IPS-18a (cell line): Measurements from ENCODE around the gene TCF7L2.

ENCODE experiments used
- H3K27ac ChIP-seq: one replicate; pipeline ENCODE4 v1.5.1; 2013; ENCODE audit warnings: low read length
- H3K27me3 ChIP-seq: one replicate; pipeline ENCODE4 v1.6.1; 2013; ENCODE audit warnings: mild to moderate bottlenecking, low read length; ENCODE audit not compliant: control insufficient read depth, insufficient read depth
- H3K36me3 ChIP-seq: one replicate; pipeline ENCODE4 v1.6.1; 2013; ENCODE audit warnings: low read depth, low read length; ENCODE audit not compliant: control insufficient read depth
- H3K4me1 ChIP-seq: one replicate; pipeline ENCODE4 v1.6.1; 2013; ENCODE audit warnings: low read depth, low read length; ENCODE audit not compliant: control insufficient read depth
- H3K4me3 ChIP-seq: one replicate; pipeline ENCODE4 v1.5.1; 2013; ENCODE audit warnings: low read length
- H3K9ac ChIP-seq: one replicate; pipeline ENCODE4 v1.6.1; 2013; ENCODE audit warnings: mild to moderate bottlenecking, low read length, moderate library complexity
- H3K9me3 ChIP-seq: one replicate; pipeline ENCODE4 v1.6.1; 2013; ENCODE audit warnings: low read depth, low read length; ENCODE audit not compliant: control insufficient read depth

TCF7L2 gene

DNA sequence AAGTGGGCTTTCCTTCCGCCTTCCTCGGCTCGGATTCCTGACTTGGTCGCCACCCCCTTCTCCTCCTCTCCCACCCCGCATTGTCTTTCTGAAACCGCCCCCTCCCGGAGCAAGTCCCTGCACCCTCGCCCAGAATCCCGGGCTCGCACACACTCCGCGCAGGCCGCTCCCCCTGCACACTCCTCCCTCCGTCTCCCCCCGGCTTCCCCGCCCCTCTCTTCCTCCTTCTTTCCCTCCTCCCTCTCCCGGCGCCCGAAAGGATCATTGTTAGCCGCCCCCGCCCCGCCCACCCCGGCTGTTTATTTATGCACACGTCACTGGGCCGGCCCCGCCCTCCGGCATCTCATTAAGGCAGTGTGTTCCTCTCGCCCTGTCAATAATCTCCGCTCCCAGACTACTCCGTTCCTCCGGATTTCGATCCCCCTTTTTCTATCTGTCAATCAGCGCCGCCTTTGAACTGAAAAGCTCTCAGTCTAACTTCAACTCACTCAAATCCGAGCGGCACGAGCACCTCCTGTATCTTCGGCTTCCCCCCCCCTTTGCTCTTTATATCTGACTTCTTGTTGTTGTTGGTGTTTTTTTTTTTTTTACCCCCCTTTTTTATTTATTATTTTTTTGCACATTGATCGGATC lies at the start of gene TCF7L2:
TSS of gene TCF7L2 (plus strand) at position 373 of the 633 bp plus-strand sequence. CDS start 510 bp downstream, outside the sequence.
- H3K9ac ChIP-seq, result peak within 1 kb of the TSS; percentile 73
- H3K36me3 ChIP-seq, result peaks cover 7% of the 10 kb centered on the region
- peak within 1 kb of the TSS; percentile 67 for H3K27ac ChIP-seq
- H3K9me3 ChIP-seq, result no peaks in the 10 kb centered on the region
- H3K27me3 ChIP-seq, result no peaks in the 10 kb centered on the region
- peak within 1 kb of the TSS; percentile 98 for H3K4me3 ChIP-seq
- H3K4me1 ChIP-seq, result peaks cover 45% of the 10 kb centered on the region

DNA sequence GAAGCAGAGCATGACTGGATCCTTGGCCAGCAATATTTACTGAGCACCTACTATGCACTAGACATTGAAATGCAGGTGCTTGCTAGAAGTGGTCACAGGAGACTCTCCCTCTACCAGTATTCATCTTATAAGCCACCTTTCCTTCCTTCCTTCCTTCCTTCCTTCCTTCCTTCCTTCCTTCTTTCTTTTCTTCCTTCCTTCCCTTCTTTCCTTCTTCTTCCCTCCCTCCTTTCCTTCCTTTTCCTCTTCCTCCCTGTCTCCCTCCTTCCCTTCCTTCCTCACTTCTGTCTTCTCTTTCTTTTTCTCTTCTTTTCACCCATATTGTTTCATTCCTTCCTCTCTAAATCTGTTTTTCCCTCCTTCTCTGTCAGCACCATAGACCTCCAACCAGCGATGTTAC lies 47.3 kb upstream of the TCF7L2 start:
- Histone ChIP-seq H3K36me3 (no peaks in the 10 kb centered on the region), H3K9me3 (no peaks in the 10 kb centered on the region), H3K4me3 (no peak overlapping the region), H3K27ac (no peak overlapping the region), H3K27me3 (no peaks in the 10 kb centered on the region), H3K4me1 (peaks cover 20% of the 10 kb centered on the region), H3K9ac (no peak overlapping the region)

DNA sequence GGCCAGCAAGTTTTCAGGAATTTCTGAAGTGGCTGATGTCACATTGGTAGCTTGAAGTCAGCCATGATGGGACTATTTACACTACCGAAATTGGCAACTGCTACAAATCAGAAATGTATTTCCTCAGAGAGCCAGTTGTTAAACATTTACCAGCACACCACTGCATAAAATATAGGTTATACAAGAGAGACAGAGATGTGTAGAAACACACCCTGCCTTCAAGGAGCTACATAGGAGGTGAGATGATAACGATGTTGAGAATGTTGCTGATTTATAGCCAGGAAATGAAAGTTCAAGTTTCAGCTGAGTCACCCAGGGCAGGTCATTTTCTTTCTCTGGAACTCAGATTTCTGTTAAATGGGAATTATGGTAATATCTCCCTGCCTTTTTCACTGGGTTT lies 46.0 kb upstream of the TCF7L2 start:
- no peak overlapping the region for H3K27ac ChIP-seq
- H3K36me3 ChIP-seq, result no peaks in the 10 kb centered on the region
- H3K4me1 ChIP-seq, result peaks cover 16% of the 10 kb centered on the region
- no peak overlapping the region for H3K4me3 ChIP-seq
- H3K9ac ChIP-seq, result no peak overlapping the region
- H3K9me3 ChIP-seq, result no peaks in the 10 kb centered on the region
- no peaks in the 10 kb centered on the region for H3K27me3 ChIP-seq

DNA sequence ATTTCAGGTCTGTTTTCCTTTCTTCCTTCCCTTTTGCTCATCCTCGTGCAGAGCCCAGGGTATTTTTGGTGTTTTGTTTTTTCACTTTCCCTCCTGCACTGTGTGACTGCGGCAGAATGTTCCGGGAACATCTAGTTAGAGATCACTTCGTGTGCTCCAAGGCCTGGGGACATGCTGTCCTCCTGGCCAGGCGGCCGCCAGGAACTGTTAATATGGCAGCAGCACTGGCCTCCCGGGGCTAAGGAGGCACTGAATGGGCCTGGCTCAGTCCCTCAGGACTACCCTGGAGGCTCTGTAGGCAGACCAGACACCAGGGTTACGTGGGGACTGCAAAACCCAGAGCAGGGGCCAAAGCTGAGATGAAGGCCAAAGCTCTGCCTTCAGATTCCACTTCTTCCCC lies 43.1 kb upstream of the TCF7L2 start:
- Histone ChIP-seq H3K9ac (no peak overlapping the region), H3K27me3 (no peaks in the 10 kb centered on the region), H3K4me3 (no peak overlapping the region), H3K4me1 (peaks cover 4% of the 10 kb centered on the region), H3K9me3 (no peaks in the 10 kb centered on the region), H3K27ac (no peak overlapping the region), H3K36me3 (no peaks in the 10 kb centered on the region)

DNA sequence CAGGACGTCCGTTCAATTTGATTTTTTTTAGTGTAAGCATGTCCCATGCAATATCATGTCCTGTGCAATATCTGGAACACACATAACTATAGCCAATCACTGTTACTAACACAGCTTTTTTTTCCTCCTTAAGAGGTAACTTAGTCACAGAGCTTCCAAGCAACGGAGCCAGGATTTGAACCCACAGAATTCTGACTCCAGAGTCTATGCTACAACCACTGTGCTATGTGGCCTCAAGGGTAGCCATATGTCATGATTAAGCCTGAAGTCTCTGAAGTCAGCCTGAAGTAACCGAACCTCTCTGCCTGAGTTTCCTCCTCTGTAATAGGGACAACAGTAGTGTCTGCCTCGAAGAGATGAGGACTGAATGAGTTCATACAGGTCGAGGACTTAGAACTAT lies 42.2 kb upstream of the TCF7L2 start:
- Histone ChIP-seq H3K9me3 (no peaks in the 10 kb centered on the region), H3K27me3 (no peaks in the 10 kb centered on the region), H3K4me3 (no peak overlapping the region), H3K4me1 (peaks cover 4% of the 10 kb centered on the region), H3K36me3 (no peaks in the 10 kb centered on the region), H3K27ac (no peak overlapping the region), H3K9ac (no peak overlapping the region)

DNA sequence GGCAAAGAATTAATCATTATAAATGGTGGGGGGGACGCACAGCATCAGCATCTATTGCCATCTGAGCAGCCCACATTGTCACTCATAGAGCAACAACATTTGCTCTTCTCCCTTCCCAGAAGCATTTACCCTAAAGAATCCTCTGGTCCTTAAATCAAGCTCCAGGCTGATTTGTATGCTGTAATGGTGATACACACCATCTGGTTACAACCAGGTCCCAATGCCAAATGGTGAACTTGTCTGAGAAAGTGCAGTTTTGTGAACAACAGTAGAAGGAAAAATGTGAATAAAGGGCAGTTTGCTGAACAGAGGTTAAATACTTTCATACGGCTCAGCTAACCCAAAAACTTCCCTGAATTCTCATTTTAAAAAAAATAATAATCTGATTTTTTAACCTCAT lies 38.8 kb upstream of the TCF7L2 start:
- Histone ChIP-seq H3K9ac (no peak overlapping the region), H3K4me1 (peaks cover 13% of the 10 kb centered on the region), H3K9me3 (no peaks in the 10 kb centered on the region), H3K4me3 (no peak overlapping the region), H3K36me3 (no peaks in the 10 kb centered on the region), H3K27me3 (peaks cover 28% of the 10 kb centered on the region), H3K27ac (no peak overlapping the region)

DNA sequence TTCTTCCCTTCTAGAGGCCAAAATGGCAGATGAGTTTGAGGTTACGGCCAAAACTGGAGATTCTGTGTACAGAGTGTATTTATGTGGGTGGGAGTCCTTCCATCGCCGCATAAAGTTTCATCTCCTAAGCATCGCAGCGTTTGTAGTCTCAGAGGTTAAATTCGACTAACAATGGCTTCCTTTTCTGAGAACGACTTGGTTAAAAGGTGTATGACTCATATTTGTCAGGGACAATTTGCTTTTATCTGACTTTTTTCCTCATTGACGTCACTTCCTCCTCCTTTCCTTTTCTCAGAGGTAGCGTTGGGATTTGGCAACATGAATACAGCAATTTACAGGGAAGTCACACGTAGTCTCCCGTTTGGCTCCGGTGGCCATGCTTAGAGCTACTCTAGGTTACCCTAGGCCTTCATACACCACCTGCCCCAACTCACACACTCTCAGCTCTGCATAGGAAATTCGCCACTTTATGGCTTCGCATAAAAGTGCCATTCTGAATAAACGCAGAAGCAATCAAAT lies 37.6 kb upstream of the TCF7L2 start:
- H3K9ac ChIP-seq, result no peak overlapping the region
- H3K27me3 ChIP-seq, result peaks cover 39% of the 10 kb centered on the region
- no peaks in the 10 kb centered on the region for H3K9me3 ChIP-seq
- H3K27ac ChIP-seq, result no peak overlapping the region
- H3K36me3 ChIP-seq, result no peaks in the 10 kb centered on the region
- H3K4me3 ChIP-seq, result no peak overlapping the region
- peaks cover 15% of the 10 kb centered on the region for H3K4me1 ChIP-seq

DNA sequence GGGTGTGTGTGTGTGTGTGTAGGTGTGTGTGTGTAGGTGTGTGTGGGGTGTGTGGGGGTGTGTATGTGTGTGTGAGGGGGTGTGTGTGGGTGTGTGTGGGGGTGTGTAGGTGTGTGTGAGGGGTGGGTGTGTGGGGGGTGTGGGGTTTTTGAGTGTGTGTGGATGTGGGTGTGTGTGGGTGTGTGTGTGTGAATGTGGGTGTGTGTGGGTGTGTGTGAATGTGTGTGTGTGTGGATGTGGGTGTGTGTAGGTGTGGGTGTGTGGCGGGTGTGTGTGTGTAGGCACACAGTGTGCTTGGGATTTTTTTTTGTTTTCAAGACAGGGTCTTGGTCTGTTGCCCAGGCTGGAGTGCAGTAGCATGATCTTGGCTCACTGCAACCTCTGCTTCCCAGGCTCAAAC lies 36.8 kb upstream of the TCF7L2 start:
- Histone ChIP-seq H3K27me3 (peaks cover 42% of the 10 kb centered on the region), H3K4me3 (no peak overlapping the region), H3K36me3 (no peaks in the 10 kb centered on the region), H3K4me1 (peaks cover 16% of the 10 kb centered on the region), H3K27ac (no peak overlapping the region), H3K9ac (no peak overlapping the region), H3K9me3 (no peaks in the 10 kb centered on the region)

DNA sequence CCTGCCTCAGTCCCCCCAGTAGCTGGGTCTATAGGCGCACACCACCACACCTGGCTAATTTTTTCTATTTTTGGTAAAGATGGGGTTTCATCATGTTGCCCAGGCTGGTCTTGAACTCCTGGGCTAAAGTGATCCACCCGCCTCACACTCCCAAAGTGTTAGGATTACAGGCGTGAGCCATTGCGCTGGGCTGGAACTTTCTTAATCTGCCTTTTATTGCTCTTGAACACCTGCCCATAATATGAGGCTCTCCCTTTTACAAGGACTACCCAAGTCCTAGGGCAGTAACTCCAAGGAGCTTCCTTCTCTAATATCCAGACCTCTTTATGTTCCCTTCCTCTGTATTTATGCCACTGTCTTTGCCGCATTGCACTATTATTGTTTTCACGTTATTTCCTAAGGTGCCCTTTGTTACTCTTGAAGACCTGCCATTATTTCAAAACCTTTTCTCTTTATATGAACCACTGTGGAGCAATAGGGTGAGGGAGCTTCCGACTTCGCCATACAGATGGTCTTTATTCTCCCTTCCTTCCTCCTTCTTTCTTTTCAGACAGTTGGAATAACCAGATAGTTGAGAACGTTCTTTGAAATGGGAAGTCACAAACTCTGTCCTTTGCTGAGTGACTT lies 36.3 kb upstream of the TCF7L2 start:
- no peak overlapping the region for H3K27ac ChIP-seq
- no peak overlapping the region for H3K9ac ChIP-seq
- H3K27me3 ChIP-seq, result peaks cover 42% of the 10 kb centered on the region
- H3K9me3 ChIP-seq, result no peaks in the 10 kb centered on the region
- no peaks in the 10 kb centered on the region for H3K36me3 ChIP-seq
- H3K4me1 ChIP-seq, result peaks cover 18% of the 10 kb centered on the region
- no peak overlapping the region for H3K4me3 ChIP-seq

DNA sequence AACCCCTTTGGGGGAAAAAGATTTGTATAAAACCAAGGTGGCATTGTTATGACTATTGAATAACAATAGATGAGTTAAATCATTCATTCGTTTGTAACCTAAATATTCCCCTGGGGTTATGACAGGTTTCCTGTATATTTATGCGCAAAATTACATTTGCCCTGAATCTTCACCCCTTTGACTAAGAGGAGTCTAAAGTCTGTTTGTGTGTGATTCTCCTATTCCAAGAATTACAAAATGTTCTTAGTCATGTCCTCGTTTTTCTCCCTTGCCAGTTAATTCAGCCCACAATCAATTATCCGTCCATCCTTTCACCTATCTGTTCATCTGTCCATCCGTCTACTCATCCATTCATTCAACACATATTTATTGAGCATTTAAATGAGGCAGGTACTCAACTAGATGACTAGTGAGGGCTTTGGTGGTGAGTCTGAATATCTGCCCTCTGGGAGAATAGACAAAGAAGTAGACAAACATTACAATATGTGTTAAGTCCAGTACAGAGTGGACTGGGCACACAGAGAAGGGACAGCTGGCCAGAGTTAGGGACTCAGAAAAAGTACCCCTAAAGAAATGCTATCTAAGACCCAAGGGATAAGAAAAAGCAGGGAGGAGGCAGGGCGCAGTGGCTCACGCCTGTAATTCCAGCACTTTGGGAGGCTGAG lies 35.6 kb upstream of the TCF7L2 start:
- Histone ChIP-seq H3K36me3 (no peaks in the 10 kb centered on the region), H3K27ac (no peak overlapping the region), H3K4me1 (peaks cover 21% of the 10 kb centered on the region), H3K27me3 (peaks cover 42% of the 10 kb centered on the region), H3K9ac (no peak overlapping the region), H3K4me3 (no peak overlapping the region), H3K9me3 (no peaks in the 10 kb centered on the region)

DNA sequence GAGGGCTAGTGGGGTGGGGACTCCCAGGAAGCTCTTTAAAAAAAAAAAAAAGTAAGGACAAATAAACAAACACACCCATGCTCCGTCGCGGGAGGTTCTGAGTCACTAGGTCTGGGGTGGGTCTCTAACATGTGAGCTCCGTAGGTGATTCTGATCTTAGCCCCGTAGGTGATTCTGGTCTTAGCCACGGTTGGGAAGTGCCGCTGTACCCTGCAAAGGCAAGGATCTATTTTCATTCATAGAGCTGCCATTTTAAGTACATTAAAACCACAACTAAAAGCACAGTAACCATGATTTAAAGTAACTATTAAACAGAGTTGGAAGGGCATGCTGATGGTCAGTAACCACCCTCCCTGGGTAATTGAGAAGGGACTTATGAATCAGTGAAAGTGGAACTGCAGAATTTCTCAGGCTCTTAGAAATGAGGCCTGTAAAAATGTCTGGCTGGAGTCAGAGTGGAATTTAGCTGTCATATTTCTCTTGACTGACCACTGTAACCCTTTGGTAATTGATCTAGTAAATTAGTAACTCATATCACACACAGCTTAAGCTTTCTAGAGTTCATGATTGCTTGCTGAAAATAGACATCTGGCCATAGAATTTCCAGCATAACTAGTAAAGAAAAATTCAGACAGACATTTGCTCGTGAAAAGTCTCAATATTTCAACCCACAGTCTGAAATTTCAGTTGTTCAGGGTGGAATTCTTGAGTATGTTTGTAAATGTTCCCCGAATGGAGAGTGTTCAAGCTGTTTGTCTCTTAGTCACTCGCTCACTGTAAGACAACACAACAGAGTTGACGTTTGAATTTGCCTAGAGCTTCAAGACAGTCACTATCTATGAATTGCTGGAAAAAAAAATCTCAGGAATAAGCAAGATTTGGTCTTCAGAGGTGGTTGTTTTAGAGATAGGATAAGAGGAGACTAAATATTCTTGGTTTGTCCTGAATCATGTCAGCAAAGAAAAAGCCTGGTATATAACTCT lies 34.2 kb upstream of the TCF7L2 start:
- Histone ChIP-seq H3K9me3 (no peaks in the 10 kb centered on the region), H3K27ac (no peak overlapping the region), H3K4me3 (no peak overlapping the region), H3K9ac (no peak overlapping the region), H3K4me1 (peaks cover 21% of the 10 kb centered on the region), H3K36me3 (no peaks in the 10 kb centered on the region), H3K27me3 (peaks cover 42% of the 10 kb centered on the region)
